DOHH2 (cell line): ENCODE measurements around the gene PON1.

Experiments
- H3F3A ChIP-seq: fragments of 200-600 bp; sonication (generic), shearing (Covaris generic); 2 replicates; pipeline ENCODE4 v1.6.0; 2016; ENCODE audit warnings: antibody characterized with exemption, mild to moderate bottlenecking; ENCODE audit not compliant: control insufficient read depth, insufficient read depth
- H3K27ac ChIP-seq: fragments of 200-600 bp; sonication (generic); 2 replicates; pipeline ENCODE4 v1.5.1; 2014; ENCODE audit warnings: low read depth, mild to moderate bottlenecking, low read length, moderate library complexity
- H3K27me3 ChIP-seq: fragments of 200-600 bp; sonication (generic); 2 replicates; pipeline ENCODE4 v1.6.1; 2014; ENCODE audit warnings: mild to moderate bottlenecking, low read length, mixed read lengths; ENCODE audit not compliant: control insufficient read depth
- H3K36me3 ChIP-seq: fragments of 200-600 bp; sonication (generic); 2 replicates; pipeline ENCODE4 v1.6.1; 2014; ENCODE audit warnings: mild to moderate bottlenecking, low read length, moderate library complexity, mixed read lengths; ENCODE audit not compliant: control insufficient read depth
- H3K4me1 ChIP-seq: fragments of 200-600 bp; sonication (generic); 2 replicates; pipeline ENCODE4 v1.6.1; 2014; ENCODE audit warnings: mild to moderate bottlenecking, low read length, mixed read lengths; ENCODE audit not compliant: control insufficient read depth
- H3K4me2 ChIP-seq: fragments of 200-600 bp; sonication (generic); 2 replicates; pipeline ENCODE4 v1.6.0; 2014; ENCODE audit warnings: mild to moderate bottlenecking, low read length, moderate library complexity
- H3K4me3 ChIP-seq: fragments of 200-600 bp; sonication (generic); 2 replicates; pipeline ENCODE4 v1.5.1; 2014; ENCODE audit warnings: mild to moderate bottlenecking, low read length, mixed read lengths
- H3K79me2 ChIP-seq: fragments of 200-600 bp; sonication (generic); 2 replicates; pipeline ENCODE4 v1.6.1; 2014; ENCODE audit warnings: mild to moderate bottlenecking, low read length, mixed read lengths; ENCODE audit not compliant: control insufficient read depth
- H3K9me2 ChIP-seq: fragments of 200-600 bp; sonication (generic); replicated peaks from 2 replicates; pipeline ENCODE4 v1.6.1; 2014; ENCODE audit warnings: mild to moderate bottlenecking, low read length, mixed read lengths; ENCODE audit not compliant: control insufficient read depth
- H3K9me3 ChIP-seq: fragments of 200-600 bp; sonication (generic); 2 replicates; pipeline ENCODE4 v1.6.1; 2014; ENCODE audit warnings: antibody characterized with exemption, low read length, mixed read lengths; ENCODE audit not compliant: control insufficient read depth, insufficient read depth
- H4K20me1 ChIP-seq: fragments of 200-600 bp; sonication (generic); 2 replicates; pipeline ENCODE4 v1.6.0; 2014; ENCODE audit warnings: low read depth, mild to moderate bottlenecking, antibody characterized with exemption, low read length, moderate library complexity; ENCODE audit not compliant: control insufficient read depth, insufficient read depth
- EZH2phosphoT487 ChIP-seq: fragments of 200-600 bp; sonication (generic); IDR thresholded peaks from 2 replicates; pipeline ENCODE4 v1.6.1; 2017; ENCODE audit warnings: borderline replicate concordance, mild to moderate bottlenecking, antibody characterized with exemption, low read length, moderate library complexity, mixed read lengths
- TF ChIP-seq, protein P1 (sequence below): fragments of 200-600 bp; sonication (generic); IDR thresholded peaks from one replicate; pipeline ENCODE4 v1.5.1; 2014; ENCODE audit warnings: antibody characterized with exemption, mild to moderate bottlenecking, low read depth, low read length; ENCODE audit not compliant: poor library complexity, severe bottlenecking

PON1 gene

DNA sequence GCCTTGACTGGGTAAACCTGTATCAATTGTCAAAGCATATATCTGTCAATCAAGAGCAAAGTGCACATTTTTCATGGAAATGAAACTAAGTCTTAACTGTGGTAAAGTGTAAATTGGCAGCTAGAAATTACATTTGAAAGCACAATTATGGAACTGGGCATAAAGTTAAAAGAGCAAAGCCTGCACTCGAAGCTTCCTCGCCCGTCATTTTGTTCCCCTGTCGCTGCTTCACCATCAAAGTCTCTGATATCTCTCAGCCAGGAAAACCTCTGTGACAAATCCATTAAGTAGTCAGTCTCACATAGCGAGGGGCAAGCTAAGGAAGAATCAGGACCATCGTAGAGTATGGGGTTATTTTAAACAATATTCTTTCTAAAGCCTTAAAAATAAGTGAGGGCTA, 27.9 kb downstream of the PON1 start:
- Histone ChIP-seq H3K27ac (no peak overlapping the region), H3K9me2 (no peaks in the 10 kb centered on the region), H3K4me1 (no peaks in the 10 kb centered on the region), H3K4me2 (no peak overlapping the region), H4K20me1 (no peaks in the 10 kb centered on the region), H3K79me2 (no peaks in the 10 kb centered on the region), H3K36me3 (no peaks in the 10 kb centered on the region), H3K27me3 (no peaks in the 10 kb centered on the region), H3K9me3 (no peaks in the 10 kb centered on the region), H3F3A (no peaks in the 10 kb centered on the region), H3K4me3 (no peak overlapping the region)
- TF ChIP-seq, protein P1, sequence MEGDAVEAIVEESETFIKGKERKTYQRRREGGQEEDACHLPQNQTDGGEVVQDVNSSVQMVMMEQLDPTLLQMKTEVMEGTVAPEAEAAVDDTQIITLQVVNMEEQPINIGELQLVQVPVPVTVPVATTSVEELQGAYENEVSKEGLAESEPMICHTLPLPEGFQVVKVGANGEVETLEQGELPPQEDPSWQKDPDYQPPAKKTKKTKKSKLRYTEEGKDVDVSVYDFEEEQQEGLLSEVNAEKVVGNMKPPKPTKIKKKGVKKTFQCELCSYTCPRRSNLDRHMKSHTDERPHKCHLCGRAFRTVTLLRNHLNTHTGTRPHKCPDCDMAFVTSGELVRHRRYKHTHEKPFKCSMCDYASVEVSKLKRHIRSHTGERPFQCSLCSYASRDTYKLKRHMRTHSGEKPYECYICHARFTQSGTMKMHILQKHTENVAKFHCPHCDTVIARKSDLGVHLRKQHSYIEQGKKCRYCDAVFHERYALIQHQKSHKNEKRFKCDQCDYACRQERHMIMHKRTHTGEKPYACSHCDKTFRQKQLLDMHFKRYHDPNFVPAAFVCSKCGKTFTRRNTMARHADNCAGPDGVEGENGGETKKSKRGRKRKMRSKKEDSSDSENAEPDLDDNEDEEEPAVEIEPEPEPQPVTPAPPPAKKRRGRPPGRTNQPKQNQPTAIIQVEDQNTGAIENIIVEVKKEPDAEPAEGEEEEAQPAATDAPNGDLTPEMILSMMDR = no peak
- TF ChIP-seq EZH2phosphoT487 = no peak

DNA sequence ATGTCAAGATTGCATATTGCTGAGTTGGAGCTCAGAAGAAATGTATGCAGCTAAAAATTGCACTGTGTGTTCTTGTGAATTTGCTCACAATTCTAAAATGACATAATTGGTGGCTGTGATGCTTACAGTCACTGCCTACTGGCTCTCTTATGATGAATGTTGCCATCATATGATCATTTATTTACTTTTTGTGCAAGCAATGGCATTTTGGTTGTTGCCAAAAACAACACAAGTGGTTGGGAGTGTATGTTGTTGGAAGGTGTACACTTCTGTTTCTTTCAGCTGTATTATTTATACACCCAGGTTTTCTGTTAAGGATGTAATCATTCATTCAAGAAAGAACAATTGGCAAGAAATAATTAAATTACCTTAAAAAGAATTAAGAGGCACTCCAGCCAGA, 28.9 kb downstream of the PON1 start:
- Histone ChIP-seq H3F3A (no peaks in the 10 kb centered on the region), H3K79me2 (no peaks in the 10 kb centered on the region), H3K9me3 (no peaks in the 10 kb centered on the region), H3K27me3 (no peaks in the 10 kb centered on the region), H3K9me2 (no peaks in the 10 kb centered on the region), H4K20me1 (no peaks in the 10 kb centered on the region), H3K4me2 (no peak overlapping the region), H3K4me1 (no peaks in the 10 kb centered on the region), H3K27ac (no peak overlapping the region), H3K4me3 (no peak overlapping the region), H3K36me3 (no peaks in the 10 kb centered on the region)
- TF ChIP-seq EZH2phosphoT487 = no peak
- TF ChIP-seq, protein P1 = no peak

DNA sequence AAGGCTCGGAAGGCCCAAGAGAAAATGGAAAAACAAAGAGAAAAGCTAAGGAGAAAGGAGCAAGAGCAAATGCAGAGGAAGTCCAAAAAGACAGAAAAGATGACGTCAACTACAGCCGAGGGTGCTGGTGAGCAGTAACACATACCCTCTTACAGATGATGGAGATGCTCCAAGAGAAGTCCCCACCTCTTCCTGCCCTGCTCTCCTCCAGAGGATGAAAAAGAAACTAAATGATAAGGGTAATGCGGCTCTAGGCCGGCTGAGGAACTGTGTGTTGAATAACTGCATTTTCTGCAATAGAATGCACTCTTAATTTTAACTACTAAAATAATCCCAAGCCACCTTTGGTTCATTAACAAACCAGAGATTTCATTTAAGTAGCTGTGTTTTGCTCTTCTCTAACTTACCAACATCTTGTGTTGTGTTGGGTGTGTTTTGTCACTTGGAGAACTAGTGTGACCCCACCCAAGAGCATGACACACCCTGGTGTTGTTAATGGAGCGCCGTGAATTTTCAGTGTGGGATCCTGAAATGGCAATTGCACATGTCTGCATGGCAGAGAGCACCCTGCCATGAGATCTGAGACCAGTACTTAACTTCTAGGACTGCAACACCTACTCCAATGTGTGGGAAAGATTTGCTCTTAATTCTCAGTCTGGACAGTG, 34.0 kb downstream of the PON1 start:
- H3K27me3 ChIP-seq = no peaks in the 10 kb centered on the region
- no peaks in the 10 kb centered on the region for H3K9me2 ChIP-seq
- no peak overlapping the region for H3K4me3 ChIP-seq
- H3F3A ChIP-seq = no peaks in the 10 kb centered on the region
- H4K20me1 ChIP-seq = no peaks in the 10 kb centered on the region
- no peaks in the 10 kb centered on the region for H3K4me1 ChIP-seq
- no peaks in the 10 kb centered on the region for H3K79me2 ChIP-seq
- H3K4me2 ChIP-seq = no peak overlapping the region
- TF ChIP-seq, protein P1 = no peak
- TF ChIP-seq EZH2phosphoT487 = no peak
- H3K27ac ChIP-seq = no peak overlapping the region
- H3K9me3 ChIP-seq = no peaks in the 10 kb centered on the region
- H3K36me3 ChIP-seq = no peaks in the 10 kb centered on the region
